ENCODE results near the gene MEX3B.
A peak's percentile ranks its signal among the peaks of the same experiment; 100 is the strongest.

MEX3B gene

DNA sequence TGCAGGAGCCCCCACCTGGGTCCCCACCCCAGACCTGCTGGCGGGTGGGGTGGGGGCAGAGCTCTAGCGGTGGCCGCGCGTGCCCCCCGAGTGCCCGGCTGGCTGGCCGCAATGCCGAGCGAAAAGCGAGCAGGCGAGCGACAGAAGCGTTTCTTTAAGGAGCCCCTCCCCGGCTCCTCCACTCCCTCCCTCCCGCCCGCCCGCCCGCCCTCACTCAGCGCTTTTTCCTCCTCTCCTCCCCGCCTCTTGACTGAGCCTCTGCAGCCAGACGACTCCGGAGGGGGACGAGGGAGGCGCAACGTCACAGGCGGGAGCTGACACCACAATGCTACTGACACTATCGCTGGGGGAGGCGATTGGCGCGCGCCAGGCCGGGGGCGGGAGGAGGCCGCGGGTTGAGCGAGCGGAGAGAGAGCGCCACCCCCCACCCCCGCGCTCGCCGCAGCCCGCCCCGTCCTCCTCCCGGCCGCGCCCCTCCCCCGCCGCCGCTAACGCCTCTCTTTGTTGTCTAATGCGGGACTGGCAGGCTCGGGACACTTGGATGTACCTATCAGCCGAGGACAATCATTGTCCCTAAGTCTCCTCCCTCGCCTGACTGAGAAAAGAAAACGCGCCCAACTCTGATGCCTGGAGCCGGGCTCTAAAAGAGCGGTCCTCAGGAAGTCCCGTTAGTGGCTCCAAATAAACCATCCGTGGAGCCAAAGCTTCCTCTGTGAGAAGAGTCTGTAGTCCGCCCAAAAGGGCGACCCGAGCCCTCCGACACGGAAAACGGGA is at the start of gene MEX3B:
Gene MEX3B, minus strand, starts transcription at position 127 of the 774 bp plus-strand sequence. CDS start 313 bp downstream, outside the sequence.
- peak; percentile 85 to 87 for DNase-seq

DNA sequence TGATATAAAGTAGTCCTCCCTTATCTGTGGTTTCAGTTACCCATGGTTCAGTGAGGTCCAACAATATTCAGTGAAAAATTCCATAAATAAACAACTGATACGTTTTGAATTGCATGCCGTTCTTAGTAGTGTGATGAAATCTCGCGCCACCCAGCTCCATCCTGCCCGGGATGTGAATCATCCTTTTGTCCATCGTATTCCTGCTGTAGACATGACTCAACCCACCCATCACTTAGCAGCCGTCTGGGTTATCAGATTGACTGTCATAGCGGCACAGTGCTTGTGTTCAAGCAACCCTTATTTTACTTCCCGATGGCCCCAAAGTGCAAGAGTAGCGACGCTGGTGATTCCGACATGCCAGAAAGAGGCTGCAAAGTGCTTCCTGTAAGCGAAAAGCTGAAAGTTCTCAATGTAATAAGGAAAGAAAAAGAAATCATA is 48.0 kb upstream of the MEX3B start:
- DNase-seq, result no peak

DNA sequence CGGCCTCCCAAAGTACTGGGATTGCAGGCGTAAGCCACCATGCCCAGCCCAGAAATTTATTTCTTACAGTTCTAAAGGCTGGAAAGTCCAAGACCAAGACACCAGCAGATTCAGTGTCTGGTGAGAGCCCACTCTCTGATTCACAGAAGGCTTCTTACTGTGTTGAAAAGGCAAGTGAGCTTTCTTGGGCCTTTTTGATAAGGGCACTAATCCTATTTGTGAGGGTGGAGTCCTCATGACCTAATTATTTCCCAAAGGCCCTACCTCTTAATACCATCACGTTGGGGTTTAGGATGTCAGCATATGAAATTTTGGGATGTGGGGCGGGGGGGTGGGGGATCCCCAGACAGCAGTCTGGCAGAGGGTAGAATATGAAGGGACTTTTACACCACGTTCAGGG is 47.5 kb upstream of the MEX3B start:
- DNase-seq, result no peak

DNA sequence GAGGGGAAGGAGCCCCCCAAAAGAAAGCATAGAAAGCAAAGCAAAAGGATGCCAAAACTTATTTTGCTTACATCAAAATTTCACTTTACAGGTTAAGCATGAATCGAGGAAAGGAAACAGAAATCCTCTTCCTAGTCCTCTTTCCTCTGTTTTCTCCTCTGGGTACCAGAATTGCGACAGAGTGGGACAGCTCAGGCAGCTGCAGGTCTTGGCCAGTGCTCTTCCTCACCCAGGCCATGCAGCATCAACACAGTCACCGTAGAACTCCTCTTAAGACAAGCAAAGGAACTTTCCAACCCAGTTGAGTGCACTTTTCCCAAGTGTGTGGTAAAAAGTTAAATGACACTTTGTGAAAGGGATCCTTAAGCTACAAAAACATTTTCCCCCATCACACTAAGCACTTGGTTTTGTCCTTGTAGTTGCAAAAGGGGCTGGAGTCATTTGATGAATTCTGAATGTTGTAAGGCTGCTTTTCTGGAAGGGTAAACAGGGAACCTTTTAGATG is 45.9 kb upstream of the MEX3B start:
- DNase-seq, result no peak

DNA sequence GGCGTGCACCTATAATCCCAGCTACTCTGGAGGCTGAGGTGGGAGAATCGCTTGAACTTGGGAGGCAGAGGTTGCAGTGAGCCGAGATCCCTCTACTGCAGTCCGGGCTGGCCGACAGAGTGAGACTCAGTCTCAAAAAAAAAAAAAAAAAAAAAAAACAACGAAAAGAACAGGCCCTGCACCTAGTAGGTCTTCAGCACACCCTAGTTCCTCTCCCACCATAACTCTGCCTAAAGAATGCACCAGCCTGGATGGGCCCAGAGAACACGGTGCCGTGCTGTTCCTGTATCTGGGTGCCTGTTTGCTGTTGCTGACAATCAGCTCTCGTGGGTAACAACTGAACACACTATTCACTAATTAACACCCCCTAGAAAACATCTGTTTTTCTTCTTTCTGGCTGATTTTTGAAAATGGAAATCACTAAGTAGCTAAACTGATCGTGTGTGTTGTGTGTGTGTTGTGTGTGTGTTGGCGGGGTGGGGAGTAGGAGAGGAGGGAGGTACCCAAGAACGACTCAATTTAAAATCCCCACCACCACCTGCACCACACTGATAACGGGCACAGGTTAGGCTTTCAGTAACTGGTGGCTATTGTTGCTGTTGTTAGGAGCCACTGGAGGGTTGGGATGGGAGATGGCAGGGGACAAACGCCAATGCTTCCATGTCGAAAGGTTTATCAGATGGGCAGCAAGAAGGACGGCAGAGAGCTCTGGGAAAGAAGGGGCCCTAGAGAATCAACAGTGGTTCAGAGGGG is 40.6 kb upstream of the MEX3B start:
- no peak for DNase-seq

DNA sequence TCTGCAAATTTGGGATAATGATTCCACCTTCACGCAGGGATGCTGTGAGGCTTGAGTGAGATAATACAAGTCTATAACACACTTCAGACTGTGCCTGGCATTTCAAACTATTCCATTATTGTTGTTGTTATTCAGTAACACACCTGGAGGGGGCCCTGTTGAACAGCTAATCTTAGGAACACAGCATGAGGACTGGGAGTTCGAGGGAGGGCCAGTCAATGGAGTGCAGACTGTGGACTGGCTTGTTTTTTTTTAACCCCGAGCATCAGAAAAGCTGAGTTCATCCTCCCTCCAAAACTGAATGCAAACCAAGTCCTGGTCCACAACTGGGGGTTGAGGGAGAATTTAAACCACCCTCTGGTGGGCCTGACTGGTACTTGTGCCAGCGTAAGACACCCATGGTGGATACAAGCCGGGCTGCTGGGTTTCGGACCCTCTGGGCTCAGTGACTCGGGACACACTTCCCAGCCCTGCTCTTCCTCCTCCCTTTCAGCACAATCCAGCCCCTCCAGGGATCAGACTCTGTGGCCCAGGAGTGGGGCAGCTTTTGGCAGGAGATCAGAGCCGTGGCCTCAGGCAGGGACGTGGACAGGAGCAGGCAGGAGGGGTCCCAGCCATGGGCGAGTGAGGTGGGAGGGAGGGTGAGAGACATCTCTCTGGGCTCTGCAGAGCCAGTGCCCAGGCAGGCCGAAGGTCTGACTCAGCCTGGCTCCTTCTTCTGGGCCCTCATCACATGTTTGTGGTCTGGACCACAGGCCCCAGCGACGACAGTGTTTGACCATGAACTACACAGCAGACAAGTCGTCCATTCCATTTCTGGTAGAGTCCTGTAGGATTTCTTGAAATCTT is 36.3 kb upstream of the MEX3B start:
- no peak for DNase-seq

DNA sequence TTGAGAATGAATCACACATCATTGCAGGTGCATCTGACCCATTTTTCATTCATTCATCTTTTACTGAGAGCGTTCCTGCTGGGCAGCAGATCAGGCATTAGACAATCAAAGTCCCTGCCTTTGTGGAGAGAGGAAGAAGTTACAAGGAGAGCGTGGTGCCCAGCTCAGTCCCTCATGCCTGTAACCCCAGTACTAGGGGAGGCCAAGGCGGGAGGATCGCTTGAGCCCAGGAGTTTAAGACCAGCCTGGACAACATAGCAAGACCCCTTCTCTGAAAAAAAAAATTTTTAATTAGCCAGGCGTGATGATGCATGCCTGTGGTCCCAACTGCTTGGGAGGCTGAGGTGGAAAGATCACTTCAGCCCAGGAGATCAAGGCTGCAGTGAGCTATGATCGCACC is 35.0 kb upstream of the MEX3B start:
- DNase-seq, result no peak

DNA sequence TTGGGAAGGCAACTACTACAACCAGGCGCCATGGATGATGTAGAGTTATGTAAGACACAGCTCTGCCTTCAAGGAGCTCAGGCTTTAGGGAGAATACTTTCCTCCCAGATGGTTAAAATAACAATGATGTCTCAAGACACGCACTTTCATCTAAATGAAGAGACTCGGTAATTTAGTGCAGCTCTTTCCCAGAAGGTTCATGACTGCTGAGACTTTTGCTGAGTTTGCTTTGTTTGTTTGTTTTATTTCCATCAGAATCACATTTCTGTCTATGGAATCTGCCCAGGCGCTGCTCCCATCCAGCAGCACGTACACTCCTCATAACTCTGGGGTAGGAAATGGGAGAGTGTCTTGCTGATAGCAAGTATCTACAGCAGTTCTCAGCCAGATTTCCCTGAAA is 33.9 kb upstream of the MEX3B start:
- no peak for DNase-seq

DNA sequence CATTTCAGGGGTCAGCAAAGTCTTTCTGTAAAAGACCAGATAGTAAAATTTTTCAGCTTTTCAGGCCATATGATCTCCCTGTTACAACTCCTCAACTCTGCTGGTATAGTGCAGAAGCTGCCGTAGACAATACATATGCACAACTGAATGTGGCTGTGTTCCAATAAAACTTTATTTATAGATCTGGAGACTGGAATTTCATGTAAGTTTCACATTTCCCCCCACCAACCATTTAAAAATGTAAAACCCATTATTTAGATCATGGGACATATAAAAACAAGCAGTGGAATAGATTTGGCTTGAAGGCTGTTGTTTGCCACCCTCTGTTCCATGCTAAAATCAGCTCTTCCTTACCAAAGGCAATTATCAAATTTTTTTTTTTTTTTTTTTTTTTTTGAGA is 28.8 kb upstream of the MEX3B start:
- no peak for DNase-seq

DNA sequence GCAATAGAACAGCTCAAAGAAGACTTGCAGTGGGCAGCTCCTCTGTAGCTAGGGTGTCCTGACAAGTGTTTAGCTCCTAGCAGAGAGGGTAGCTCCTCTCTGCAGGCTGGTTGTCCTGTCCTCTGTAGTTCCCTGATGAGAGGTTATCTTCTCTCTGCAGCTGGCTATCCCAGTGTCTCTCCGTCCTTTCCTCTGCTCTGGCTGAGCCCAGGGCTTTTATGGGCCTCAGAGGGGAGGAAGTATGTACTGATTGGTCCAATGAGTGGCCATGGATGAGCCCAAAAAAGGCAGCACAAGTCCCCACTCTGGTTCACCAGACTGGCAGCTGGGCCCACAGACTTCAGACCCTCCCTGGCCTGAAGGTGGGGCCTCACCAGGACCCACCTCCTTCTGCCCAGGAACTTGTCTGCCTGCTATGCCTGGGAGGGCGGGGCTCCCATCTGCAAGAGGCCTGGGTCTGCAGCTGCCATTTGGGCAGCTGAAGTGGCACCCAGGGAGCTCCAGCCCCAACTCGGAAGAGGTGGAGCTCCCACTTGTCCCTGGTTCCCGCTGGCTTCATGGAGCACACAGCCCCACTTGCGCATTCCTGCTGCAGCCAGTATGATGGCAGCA is 27.2 kb upstream of the MEX3B start:
- DNase-seq, result no peak

DNA sequence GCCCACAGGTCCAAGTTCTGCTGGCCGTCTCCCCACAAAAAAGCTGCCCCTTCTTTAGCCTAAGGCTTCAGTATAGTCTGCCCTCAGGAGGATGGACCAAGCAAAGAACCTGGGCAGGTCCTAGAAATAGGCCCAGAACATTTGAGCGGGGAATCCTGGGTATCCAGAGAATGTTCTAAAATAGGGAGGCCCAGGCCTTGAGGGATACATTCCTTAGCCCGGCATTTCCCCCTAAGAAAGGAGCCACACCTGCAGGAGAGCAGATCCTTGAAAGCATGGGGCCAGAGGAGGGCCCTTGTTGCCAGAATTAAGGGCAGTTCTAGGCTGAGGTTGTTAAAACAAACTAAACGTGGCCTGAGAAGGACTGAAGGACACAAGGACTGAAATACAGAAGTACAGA is 20.6 kb upstream of the MEX3B start:
- DNase-seq, result no peak

DNA sequence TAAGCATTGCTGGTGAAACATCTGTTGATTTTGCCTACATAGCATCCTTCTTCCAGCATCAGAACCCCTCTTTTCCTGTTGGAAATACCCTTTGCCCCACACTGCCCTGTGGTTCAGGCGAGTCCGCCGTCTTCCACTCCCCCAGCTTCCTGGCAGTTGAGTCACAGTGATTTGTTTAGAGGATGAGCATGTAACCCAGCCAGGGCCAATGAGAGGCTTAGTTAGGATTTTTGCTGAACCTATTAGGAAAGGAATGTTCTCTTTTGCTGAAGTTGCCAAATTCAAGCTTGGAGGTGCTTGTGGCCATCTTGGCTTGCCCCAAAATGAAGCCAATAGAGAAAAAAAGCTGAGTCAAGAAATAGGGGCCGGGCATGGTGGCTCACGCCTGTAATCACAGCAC is 19.0 kb upstream of the MEX3B start:
- no peak for DNase-seq

DNA sequence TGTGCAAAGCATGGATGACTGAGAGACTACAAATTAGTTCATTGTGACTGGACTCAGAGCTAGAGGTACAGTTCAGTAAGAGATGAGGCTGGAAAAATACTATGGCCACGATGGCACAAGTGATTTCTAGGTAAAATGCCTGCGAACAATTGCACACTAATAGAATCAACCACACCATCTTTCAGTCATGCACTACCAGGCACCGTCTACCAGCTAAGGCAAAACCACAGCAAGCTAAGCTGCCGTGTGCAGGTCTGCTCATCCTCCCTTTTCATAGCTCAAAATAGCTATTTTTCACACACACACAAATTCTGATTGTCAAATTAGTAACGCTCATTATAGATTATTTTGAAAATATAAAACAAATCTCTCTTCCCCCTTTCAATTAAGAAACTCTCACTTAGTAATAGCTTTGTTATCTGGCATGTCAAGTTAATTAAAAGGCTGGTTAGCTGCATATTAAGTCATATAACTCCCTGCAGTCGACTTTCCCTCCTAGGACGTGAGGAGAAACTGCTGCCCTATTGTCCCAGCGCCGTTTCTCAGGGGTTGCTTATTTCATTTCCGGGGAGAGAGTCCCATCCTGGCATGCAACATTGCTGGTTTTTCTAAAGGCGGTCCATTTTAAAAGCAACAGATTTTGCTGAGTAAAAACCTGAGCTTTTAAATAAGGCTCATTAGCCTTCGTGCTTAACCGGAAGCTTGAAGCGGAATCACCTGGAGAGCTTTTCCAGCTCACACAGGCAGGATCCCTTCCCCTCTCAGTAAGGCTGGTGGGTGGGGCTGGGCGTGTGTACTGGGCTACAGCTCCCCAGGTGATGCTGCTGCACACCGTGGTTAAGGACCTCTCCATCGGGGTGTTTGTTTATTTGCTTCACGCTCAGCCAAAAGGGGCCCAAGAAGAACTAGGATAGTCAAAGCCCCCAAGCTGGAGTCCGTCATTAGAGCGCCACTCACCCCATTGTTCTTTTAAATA is 16.9 kb upstream of the MEX3B start:
- no peak for DNase-seq

DNA sequence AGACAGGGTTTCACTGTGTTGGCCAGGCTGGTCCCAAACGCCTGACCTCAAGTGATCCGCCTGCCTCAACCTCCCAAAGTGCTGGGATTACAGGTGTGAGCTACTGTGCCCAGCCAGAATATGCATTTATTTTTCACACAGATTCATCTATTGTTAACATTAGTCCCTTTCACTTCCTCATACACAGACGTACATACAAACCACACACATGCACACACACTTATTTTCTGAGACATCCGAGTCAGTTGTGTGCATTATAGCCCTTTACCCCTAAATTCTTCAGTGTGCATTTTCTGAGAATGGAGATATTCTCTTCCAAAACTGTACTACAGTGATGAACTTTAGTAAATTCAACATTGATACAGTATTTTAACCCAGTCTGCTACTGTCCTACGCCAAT is 15.0 kb upstream of the MEX3B start:
- no peak for DNase-seq

DNA sequence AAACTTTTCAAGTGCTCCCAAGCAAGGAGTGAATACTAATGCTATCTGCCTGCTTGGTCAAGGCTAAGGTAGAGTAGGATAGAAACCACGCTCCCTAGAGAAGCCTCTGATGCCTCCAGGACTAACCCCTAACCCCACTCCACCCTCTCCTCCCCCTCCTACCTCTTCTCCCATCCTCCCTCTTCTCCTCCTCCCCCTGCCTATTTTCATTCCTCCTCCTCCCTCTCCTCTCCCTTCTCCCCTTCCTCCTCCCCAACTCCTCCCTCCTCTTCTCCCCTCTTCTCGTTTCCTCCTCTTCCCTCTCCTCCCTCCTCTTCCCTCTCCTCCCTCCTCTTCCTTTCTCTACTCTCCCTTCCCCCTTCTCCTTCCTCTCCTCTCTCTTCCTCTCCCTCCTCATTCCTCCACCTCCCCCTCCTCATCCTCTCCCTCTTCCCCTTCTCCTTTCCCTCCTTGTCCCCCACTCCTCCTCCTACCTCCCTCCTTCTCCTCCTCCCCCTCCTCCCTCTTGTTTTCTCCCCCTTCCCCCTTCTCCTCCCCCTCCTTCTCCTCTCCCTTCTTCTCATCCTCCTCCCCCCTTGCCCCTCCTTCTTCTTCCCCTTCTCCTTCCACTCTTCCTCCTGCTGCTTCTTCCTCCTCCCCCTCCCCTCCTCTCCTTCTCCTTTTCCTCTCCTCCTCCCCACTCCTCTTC is 12.8 kb upstream of the MEX3B start:
- DNase-seq, result no peak

DNA sequence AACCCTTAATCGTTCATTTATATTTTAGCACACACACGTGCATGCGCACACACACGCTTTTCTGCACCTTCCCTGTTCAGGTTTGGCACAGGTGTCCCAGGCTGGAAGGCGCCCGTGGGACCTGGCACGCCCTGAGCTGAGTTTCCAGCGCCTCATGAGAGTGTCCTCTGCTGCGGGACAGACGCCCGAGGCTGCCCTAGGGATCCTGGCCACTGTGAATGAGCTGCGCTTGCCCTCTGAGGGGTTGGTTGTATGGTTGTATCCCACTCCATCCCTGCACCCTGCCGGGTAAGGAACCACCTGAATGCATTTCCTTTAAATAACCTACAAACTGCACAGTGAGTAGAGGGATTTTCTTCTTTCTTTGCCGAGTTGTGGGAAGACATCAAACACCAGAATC is 12.2 kb upstream of the MEX3B start:
- no peak for DNase-seq

DNA sequence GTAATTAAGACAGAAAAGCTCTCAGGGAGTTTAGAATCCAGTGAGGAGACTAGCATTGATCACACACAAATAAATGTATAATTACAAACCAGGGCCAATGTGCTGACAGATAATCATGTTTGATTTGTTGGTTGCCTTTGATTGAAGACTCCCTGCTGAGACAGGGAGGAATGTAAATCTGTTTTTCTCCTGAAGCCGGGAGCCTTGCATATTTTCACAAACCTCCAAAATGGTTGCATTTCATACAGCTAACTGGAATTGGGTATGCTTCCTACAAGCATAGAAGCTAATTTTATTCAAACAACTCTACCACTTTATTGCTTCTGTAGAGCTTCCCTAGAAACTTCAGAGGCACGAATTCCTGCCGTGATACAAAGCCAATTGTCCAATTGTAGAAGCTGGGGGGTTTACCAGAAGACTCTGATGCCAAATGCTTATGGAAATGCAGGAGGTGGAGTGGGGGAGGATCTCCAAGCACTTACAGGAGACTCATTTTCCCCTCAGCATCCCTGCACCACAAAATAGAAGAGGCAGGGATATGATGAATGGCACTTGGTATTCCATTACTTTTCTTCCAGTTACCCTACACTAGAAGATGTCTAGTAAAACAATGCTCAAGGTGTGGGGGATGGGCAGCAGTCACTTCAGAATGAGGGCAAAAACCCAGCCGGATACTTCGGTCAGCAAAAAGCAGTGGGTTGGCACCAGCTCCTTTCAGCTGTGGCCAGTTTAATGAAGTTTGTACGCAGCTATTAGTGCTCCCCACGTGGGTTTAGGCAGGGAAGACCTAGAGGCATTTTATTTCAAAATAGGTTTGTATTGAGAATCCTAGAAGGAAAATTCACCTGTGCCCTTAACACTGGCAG is 11.4 kb upstream of the MEX3B start:
- DNase-seq, result no peak

DNA sequence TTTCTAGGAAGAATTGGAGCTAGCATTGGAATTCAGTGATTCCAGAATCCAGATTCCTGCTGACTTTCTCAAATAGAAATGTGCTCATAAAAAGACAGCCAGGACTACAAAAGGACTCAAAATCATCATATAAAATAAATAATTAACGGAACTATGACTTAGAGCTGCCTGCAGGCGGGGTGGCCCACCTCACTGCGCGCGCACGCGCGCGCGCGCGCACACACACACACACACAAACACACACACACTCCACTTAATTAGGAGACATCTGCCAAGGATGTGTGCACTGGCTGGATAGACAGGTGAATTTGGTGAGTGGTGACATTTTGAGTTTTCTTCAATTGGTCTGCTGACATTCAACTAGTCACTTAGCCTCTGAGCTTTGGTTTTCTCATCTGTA is 6.9 kb upstream of the MEX3B start:
- DNase-seq, result no peak

DNA sequence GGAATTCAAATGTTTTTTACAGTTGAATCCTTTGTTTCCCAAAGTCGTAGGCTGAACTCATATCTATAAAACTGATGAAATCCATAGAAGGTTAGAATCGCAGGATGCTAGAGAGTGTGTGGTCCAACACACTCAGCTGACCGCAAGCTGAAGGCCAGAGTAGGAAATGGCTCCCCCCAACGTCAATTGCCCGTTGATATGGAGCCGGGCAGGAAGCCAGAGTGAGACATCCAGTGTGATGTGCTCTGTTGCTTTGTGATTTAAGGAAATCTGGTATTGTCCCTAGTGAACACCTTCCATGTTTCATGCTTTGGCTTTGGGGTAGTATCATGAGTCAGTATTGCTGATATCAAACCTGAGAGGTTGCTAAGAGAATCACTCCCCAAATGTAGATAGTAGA is 5.8 kb upstream of the MEX3B start:
- no peak for DNase-seq

DNA sequence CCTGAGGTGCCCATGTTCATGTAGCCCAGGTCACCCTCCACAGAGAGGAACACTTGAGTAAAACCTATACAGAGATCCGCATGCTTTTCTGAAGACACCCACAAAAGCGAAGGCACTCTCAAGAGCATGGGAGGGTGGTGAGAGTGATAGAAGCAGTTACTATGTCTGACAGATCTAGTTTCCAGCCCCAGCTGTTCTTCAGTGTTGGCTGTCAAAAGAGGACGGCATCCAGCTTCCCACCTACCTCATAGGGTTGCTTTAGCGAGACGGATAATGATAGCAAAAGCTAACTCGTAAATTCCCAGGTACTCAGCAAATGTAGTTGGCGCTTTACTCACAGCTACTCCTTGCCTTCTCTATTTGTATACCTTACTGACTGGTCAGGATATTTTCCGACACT is 3.0 kb upstream of the MEX3B start:
- DNase-seq, result no peak
